K562 (cell line): Measurements from ENCODE around the gene CPT1B. TPM values are rescaled to one million over a fixed set of nuclear protein-coding genes. Genes with fewer than 3 reads are reported as not detected.

Experiments
- NFE2 ChIP-seq: IDR thresholded peaks from 2 replicates; pipeline ENCODE4 v1.6.1; 2014; ENCODE audit warnings: antibody characterized with exemption, low read depth
- PCBP1 ChIP-seq: fragments of 200-400 bp; formaldehyde crosslinking; IDR thresholded peaks from 2 replicates; pipeline ENCODE4 v1.6.1; 2018; ENCODE audit warnings: mild to moderate bottlenecking, low read depth, low read length; ENCODE audit not compliant: poor library complexity, severe bottlenecking
- ZNF561 ChIP-seq: fragments of 450-650 bp; formaldehyde crosslinking; conservative IDR thresholded peaks from 2 replicates; pipeline ENCODE4 v1.4.0; 2020; ENCODE audit warnings: mild to moderate bottlenecking, moderate library complexity
- polyA plus RNA-seq, 8 experiments: library from polyadenylated mRNA; depleted of rRNA in 4 of 8; stranded (reverse) in 5 of 8; unstranded in 3 of 8; fragments of >200 nt; fragmentation: Nextera tagmentation in 2 of 8; fragmentation: Illumina TruSeq in 1 of 8; extraction: Ambion mirVana in 2 of 8; extraction: Trizol in 1 of 8; gene quantifications; 2 replicates each; pipeline versions ENCODE4 v1.2.1 to v1.2.3, GENCODE V29; 2011 to 2014; ENCODE audit warnings: inconsistent platforms in 1 of 8, missing spikeins in 1 of 8
- total RNA-seq, 7 experiments: library from RNA; depleted of rRNA in 6 of 7; stranded (reverse); fragments of >200 nt in 6 of 7; fragmentation: Illumina TruSeq in 2 of 7; extraction: Trizol in 2 of 7; gene quantifications; 2 replicates each; pipeline versions ENCODE4 v1.2.1 to v1.2.3, GENCODE V29; 2011 to 2021; ENCODE audit warnings: low replicate concordance in 1 of 7
- TF ChIP-seq, protein P1 (sequence below), 2 experiments: fragments of 450-650 bp; IDR thresholded peaks; 2 replicates each; pipeline ENCODE4 v1.6.1; 2016; ENCODE audit warnings: mild to moderate bottlenecking in 2 of 2, borderline replicate concordance in 1 of 2, low read depth in 1 of 2, moderate library complexity in 1 of 2
- TF ChIP-seq, protein P2 (sequence below), 2 experiments: fragments of 450-650 bp in 1 of 2; sonication (generic) in 1 of 2; formaldehyde crosslinking in 1 of 2; IDR thresholded peaks in 1 of 2; conservative IDR thresholded peaks in 1 of 2; 2 replicates each; pipeline versions ENCODE4 v1.6.1 to v1.8.1; 2016 to 2023; ENCODE audit warnings: mild to moderate bottlenecking in 2 of 2, moderate library complexity in 2 of 2, inconsistent platforms in 1 of 2, missing genetic modification reagents in 1 of 2

The CPT1B gene
- total and polyA plus RNA-seq, 9 of the 15 experiments (the other 6 are each of a cell fraction or from before 2014, with no cell fraction given), result 0.35 to 6.1 (median 2.6) TPM

GRCh38 chr22:50571264-50572175 is 6.7 kb downstream of the CPT1B start (continued):
- TF ChIP-seq, protein P1, sequence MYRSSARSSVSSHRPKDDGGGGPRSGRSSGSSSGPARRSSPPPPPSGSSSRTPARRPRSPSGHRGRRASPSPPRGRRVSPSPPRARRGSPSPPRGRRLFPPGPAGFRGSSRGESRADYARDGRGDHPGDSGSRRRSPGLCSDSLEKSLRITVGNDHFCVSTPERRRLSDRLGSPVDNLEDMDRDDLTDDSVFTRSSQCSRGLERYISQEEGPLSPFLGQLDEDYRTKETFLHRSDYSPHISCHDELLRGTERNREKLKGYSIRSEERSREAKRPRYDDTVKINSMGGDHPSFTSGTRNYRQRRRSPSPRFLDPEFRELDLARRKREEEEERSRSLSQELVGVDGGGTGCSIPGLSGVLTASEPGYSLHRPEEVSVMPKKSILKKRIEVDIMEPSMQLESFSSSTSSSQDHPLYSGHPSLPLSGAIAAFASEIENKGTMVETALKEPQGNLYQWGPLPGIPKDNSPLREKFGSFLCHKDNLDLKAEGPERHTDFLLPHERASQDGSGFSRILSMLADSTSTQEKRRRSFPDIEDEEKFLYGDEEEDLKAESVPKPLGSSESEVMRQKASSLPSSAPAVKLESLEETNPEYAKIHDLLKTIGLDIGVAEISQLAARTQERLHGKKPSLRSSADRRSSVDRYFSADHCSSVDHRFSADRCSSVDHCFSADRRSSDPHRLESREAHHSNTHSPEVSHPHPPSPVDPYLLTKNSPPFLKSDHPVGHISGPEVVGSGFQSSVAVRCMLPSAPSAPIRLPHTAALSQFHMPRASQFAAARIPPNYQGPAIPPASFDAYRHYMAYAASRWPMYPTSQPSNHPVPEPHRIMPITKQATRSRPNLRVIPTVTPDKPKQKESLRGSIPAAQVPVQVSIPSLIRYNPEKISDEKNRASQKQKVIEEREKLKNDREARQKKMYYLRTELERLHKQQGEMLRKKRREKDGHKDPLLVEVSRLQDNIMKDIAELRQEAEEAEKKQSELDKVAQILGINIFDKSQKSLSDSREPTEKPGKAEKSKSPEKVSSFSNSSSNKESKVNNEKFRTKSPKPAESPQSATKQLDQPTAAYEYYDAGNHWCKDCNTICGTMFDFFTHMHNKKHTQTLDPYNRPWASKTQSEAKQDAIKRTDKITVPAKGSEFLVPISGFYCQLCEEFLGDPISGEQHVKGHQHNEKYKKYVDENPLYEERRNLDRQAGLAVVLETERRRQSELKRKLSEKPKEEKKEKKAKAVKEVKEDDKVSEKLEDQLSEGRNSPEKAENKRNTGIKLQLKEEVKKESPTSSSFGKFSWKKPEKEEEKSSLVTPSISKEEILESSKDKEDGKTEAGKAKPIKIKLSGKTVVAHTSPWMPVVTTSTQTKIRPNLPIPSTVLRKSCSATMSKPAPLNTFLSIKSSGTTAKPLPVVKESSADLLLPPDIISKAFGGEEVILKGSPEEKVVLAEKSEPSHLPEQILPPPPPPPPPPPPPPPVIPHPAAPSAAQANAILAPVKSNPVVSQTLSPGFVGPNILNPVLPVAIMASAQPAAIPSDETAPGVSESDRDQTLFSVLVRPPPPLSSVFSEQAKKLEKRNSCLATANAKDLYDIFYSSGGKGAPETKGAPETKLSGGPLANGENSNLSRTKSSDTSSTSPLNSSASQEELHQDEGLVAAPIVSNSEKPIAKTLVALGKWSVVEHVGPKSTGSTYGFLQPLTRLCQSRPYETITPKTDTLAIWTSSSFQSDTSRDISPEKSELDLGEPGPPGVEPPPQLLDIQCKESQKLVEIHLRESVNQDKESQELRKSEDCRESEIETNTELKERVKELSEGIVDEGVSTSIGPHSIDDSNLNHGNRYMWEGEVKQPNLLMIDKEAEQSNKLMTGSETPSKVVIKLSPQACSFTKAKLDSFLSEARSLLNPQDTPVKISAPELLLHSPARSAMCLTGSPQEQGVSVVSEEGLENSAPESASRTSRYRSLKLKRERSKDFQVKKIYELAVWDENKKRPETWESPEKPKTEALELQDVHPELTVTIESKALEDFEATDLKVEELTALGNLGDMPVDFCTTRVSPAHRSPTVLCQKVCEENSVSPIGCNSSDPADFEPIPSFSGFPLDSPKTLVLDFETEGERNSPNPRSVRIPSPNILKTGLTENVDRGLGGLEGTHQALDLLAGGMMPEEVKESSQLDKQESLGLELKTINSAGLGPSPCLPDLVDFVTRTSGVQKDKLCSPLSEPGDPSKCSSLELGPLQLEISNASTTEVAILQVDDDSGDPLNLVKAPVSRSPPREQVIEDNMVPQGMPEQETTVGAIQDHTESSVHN (IDR thresholded peaks at IDR 0.05; ENCODE audit: borderline replicate concordance in 1 of 2, low read depth in 1 of 2), result no peak
- TF ChIP-seq PCBP1, result no peak
- no peak for TF ChIP-seq NFE2
- TF ChIP-seq, protein P2, sequence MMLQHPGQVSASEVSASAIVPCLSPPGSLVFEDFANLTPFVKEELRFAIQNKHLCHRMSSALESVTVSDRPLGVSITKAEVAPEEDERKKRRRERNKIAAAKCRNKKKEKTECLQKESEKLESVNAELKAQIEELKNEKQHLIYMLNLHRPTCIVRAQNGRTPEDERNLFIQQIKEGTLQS (IDR thresholded peaks at IDR 0.05), result no peak
- TF ChIP-seq, protein P2 (CRISPR knock-in tag; conservative IDR thresholded peaks at IDR 0.05), result no peak
- no peak for TF ChIP-seq ZNF561 (CRISPR knock-in tag)
